Body of pancreas (tissue), 4 donors: Measurements from ENCODE around the gene PARP3. TPM values are rescaled to one million over a fixed set of nuclear protein-coding genes. Genes with fewer than 3 reads are reported as not detected.

Source experiments
- ATAC-seq: fragments of 150-250 bp; one replicate; pipeline ENCODE4 v1.9.1; 2016
- DNase-seq, 4 donors: peaks; one replicate each; pipeline ENCODE4 v3.0.0-alpha.2; 2019
- H3K27ac ChIP-seq, 4 donors: fragments of 200-600 bp; sonication (generic); 1 replicate in 3 of 4; 2 replicates in 1 of 4; pipeline versions ENCODE4 v1.5.1 to v1.6.1; 2016 to 2019; ENCODE audit warnings: mild to moderate bottlenecking in 1 of 4, mixed read lengths in 1 of 4, moderate library complexity in 1 of 4
- H3K27me3 ChIP-seq, 2 donors: fragments of 200-600 bp; sonication (generic); one replicate each; pipeline ENCODE4 v1.6.0; 2016; ENCODE audit warnings: mild to moderate bottlenecking in 1 of 2
- H3K36me3 ChIP-seq, 2 donors: fragments of 200-600 bp; sonication (generic); replicated peaks in 1 of 2; 2 replicates each; pipeline ENCODE4 v1.5.1; 2016; ENCODE audit warnings: low read depth in 2 of 2; ENCODE audit not compliant: insufficient read depth in 1 of 2
- H3K4me1 ChIP-seq: fragments of 200-600 bp; sonication (generic); one replicate; pipeline ENCODE4 v1.6.0; 2016
- H3K4me3 ChIP-seq, 2 donors: fragments of 200-600 bp; sonication (generic); 1 replicate in 1 of 2; 2 replicates in 1 of 2; pipeline ENCODE4 v1.5.1; 2016 to 2019
- H3K9me3 ChIP-seq, 3 donors: fragments of 200-600 bp; sonication (generic); 1 replicate in 2 of 3; 2 replicates in 1 of 3; pipeline ENCODE4 v1.5.1; 2016
- CTCF ChIP-seq, 7 experiments: fragments of 450-650 bp in 4 of 7; fragments of 200-600 bp in 3 of 7; sonication (generic) in 3 of 7; IDR thresholded peaks; one replicate each; pipeline ENCODE4 v1.5.1; 2016 to 2019; ENCODE audit warnings: antibody characterized with exemption in 7 of 7
- POLR2A ChIP-seq, 3 donors: fragments of 450-650 bp; IDR thresholded peaks; one replicate each; pipeline ENCODE4 v1.6.1; 2016; ENCODE audit warnings: antibody characterized with exemption in 3 of 3, mild to moderate bottlenecking in 2 of 3
- WGBS, 2 donors: methylation state at CpG; one replicate each; pipeline ENCODE4 v1.1.5; 2017; 5-methylcytosine and 5-hydroxymethylcytosine counted together
- intact Hi-C: fragments of 100-400 bp; cut with DNase I; formaldehyde crosslinking; loops from one replicate; pipeline ENCODE4 v1.15.1; 2023
- total RNA-seq, 2 donors: library from RNA; depleted of rRNA; stranded (reverse); fragments of >200 nt; gene quantifications; one replicate each; pipeline ENCODE4 v1.1.0, GENCODE V29; 2016

PARP3 gene
- total RNA-seq, 2 donors from 2014 or later, result 4.2 to 18.8 TPM

GRCh38 chr3:51982352-51982837, 40.2 kb downstream of the PARP3 start:
- H3K4me3 ChIP-seq, result peak overlapping the region in 1 of 2 donors; percentile 37
- peaks cover 25% of the 10 kb centered on the region for H3K4me1 ChIP-seq
- 0 to 2% methylated on average over 4 of the region's 4 CpGs for WGBS, 2 donors
- H3K27ac ChIP-seq, result peak overlapping the region; percentile 79 to 97 (median 94)
- no peak for TF ChIP-seq POLR2A (IDR thresholded peaks at IDR 0.05)
- peak; percentile 17 to 80 (median 62) for TF ChIP-seq CTCF (IDR thresholded peaks at IDR 0.05)
- intact Hi-C loops, result no loop called here
- ATAC-seq (peak; percentile 45), DNase-seq (peak; percentile 59 to 77 (median 70))
- H3K9me3 ChIP-seq, result no peaks in the 10 kb centered on the region
- no peaks in the 10 kb centered on the region for H3K27me3 ChIP-seq
- H3K36me3 ChIP-seq, result no peaks in the 10 kb centered on the region

GRCh38 chr3:51982838-51983577, 40.8 kb downstream of the PARP3 start, which contains the start of gene ACY1:
TSS of gene ACY1 (plus strand) at chr3:51983535. CDS start at chr3:51984065, 530 bp downstream.
- H3K4me3 ChIP-seq, result peak within 1 kb of the TSS; percentile 9 to 37
- DNase-seq, result peak; percentile 85 to 90 (median 88)
- peak; percentile 86 for ATAC-seq
- H3K9me3 ChIP-seq, result no peaks in the 10 kb centered on the region
- H3K36me3 ChIP-seq, result no peaks in the 10 kb centered on the region
- no peaks in the 10 kb centered on the region for H3K27me3 ChIP-seq
- H3K27ac ChIP-seq, result peak within 1 kb of the TSS; percentile 79 to 97 (median 94)
- TF ChIP-seq CTCF (IDR thresholded peaks at IDR 0.05) (peak in 1 of 7 experiments; percentile 2), POLR2A (IDR thresholded peaks at IDR 0.05) (peak; percentile 71 to 73 (median 72))
- intact Hi-C loops, result no loop called here
- 0% methylated on average over 10 to 58 of the region's 68 CpGs for WGBS, 2 donors
- peaks cover 25% of the 10 kb centered on the region for H3K4me1 ChIP-seq

DNA sequence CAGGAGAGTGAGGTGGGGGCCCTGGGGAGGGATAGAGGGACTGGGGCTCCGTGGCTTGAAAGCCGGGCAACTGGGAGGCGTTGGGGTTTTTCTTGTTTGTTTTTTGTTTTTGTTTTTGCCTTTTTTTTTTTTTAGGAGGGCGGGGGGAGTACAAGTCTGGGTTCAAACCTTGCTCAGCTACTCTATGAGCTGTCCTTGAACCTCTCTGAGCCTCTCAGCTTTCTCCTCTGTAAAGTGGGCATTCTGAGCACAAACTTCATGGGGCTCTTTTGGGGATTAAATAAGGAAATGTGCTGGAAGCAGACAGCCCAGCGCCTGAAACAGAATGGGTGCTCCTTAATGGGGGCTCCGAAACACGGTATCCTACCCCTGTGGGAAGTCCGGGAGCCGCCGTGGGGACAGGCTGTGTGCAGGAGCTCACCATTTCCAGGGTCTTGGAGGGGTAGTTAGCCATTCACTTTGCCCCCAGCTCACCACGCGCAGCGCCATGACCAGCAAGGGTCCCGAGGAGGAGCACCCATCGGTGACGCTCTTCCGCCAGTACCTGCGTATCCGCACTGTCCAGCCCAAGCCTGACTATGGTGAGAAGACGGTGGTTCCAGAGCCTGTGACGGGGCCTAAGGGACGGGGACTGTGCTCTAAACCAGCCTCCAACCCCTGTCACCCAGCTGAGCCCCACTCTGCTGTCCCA, 41.6 kb downstream of the PARP3 start:
- WGBS, 2 donors, result 73 to 75% methylated on average over 19 to 22 of the region's 22 CpGs
- peaks cover 25% of the 10 kb centered on the region for H3K4me1 ChIP-seq
- peak overlapping the region; percentile 79 to 97 (median 94) for H3K27ac ChIP-seq
- TF ChIP-seq POLR2A (IDR thresholded peaks at IDR 0.05) (no peak), CTCF (IDR thresholded peaks at IDR 0.05) (no peak)
- H3K27me3 ChIP-seq, result no peaks in the 10 kb centered on the region
- H3K36me3 ChIP-seq, result no peaks in the 10 kb centered on the region
- no peaks in the 10 kb centered on the region for H3K9me3 ChIP-seq
- ATAC-seq, result no peak
- no peak for DNase-seq
- intact Hi-C loops, result no loop called here
- peak overlapping the region; percentile 9 to 37 for H3K4me3 ChIP-seq

DNA sequence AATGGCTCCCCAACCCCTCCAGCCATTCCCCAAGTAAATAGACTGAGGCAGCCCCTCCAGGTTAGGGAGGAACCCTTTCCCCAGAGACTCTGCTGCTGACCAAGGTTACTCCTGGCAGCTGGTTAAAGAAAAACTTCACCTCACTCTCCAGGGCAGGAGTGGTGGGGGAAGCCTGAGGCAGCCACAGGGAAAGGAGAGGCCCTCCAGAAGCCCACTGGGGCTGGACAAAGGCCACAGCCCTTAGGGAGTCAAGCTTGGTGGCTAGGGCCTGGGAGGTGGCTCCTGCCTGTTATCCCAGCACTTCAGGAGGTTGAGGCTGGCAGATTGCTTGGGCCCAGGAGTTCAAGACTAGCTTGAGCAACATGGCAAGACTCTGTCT, 42.1 kb downstream of the PARP3 start:
- H3K27ac ChIP-seq, result peak overlapping the region; percentile 32 to 97 (median 94)
- H3K27me3 ChIP-seq, result no peaks in the 10 kb centered on the region
- H3K9me3 ChIP-seq, result no peaks in the 10 kb centered on the region
- intact Hi-C loops, result no loop called here
- peaks cover 25% of the 10 kb centered on the region for H3K4me1 ChIP-seq
- H3K4me3 ChIP-seq, result no peak overlapping the region
- TF ChIP-seq CTCF (IDR thresholded peaks at IDR 0.05) (no peak), POLR2A (IDR thresholded peaks at IDR 0.05) (no peak)
- ATAC-seq (no peak), DNase-seq (no peak)
- H3K36me3 ChIP-seq, result no peaks in the 10 kb centered on the region
